NB4 (cell line): ENCODE results near the gene GNG3.

Source experiments
- DNase-seq: peaks from one replicate; pipeline ENCODE4 v3.0.0; 2010; ENCODE audit warnings: low read depth
- H3K4me3 ChIP-seq: one replicate; pipeline ENCODE4 v1.5.1; 2011; ENCODE audit warnings: mild to moderate bottlenecking, low read depth, low read length, moderate library complexity
- MAX ChIP-seq: IDR thresholded peaks from 2 replicates; pipeline ENCODE4 v1.6.1; 2011; ENCODE audit warnings: low read depth, low read length
- MYC ChIP-seq: IDR thresholded peaks from 2 replicates; pipeline ENCODE4 v1.6.1; 2011; ENCODE audit warnings: low read depth, low read length
- POLR2A ChIP-seq: IDR thresholded peaks from 2 replicates; pipeline ENCODE4 v1.6.1; 2011; ENCODE audit warnings: mild to moderate bottlenecking; ENCODE audit not compliant: insufficient read length; ENCODE audit errors: extremely low read depth
- TF ChIP-seq, protein P1 (sequence below): IDR thresholded peaks from one replicate; pipeline ENCODE4 v1.5.1; 2012; ENCODE audit warnings: low read depth, low read length

The GNG3 gene

GRCh38 chr11:62676698-62677097 is 30.8 kb upstream of the GNG3 start:
- TF ChIP-seq, protein P1, sequence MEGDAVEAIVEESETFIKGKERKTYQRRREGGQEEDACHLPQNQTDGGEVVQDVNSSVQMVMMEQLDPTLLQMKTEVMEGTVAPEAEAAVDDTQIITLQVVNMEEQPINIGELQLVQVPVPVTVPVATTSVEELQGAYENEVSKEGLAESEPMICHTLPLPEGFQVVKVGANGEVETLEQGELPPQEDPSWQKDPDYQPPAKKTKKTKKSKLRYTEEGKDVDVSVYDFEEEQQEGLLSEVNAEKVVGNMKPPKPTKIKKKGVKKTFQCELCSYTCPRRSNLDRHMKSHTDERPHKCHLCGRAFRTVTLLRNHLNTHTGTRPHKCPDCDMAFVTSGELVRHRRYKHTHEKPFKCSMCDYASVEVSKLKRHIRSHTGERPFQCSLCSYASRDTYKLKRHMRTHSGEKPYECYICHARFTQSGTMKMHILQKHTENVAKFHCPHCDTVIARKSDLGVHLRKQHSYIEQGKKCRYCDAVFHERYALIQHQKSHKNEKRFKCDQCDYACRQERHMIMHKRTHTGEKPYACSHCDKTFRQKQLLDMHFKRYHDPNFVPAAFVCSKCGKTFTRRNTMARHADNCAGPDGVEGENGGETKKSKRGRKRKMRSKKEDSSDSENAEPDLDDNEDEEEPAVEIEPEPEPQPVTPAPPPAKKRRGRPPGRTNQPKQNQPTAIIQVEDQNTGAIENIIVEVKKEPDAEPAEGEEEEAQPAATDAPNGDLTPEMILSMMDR = no peak
- TF ChIP-seq MYC (no peak), MAX (no peak), POLR2A (no peak)
- DNase-seq = no peak
- H3K4me3 ChIP-seq = no peak overlapping the region

GRCh38 chr11:62677156-62677555 is 30.3 kb upstream of the GNG3 start:
- no peak overlapping the region for H3K4me3 ChIP-seq
- TF ChIP-seq POLR2A (no peak), MAX (no peak), MYC (no peak)
- TF ChIP-seq, protein P1 = no peak
- no peak for DNase-seq

- no peak for DNase-seq
- TF ChIP-seq MYC (no peak), POLR2A (no peak), MAX (no peak)
- TF ChIP-seq, protein P1 = no peak
- H3K4me3 ChIP-seq = peak overlapping the region; percentile 89
Measured at GRCh38 chr11:62677714-62678113, 29.8 kb upstream of the GNG3 start.

- TF ChIP-seq, protein P1 = no peak
- TF ChIP-seq MAX (no peak), POLR2A (no peak), MYC (no peak)
- no peak for DNase-seq
- peak overlapping the region; percentile 89 for H3K4me3 ChIP-seq
Measured at GRCh38 chr11:62678433-62678769, 29.1 kb upstream of the GNG3 start.

DNA sequence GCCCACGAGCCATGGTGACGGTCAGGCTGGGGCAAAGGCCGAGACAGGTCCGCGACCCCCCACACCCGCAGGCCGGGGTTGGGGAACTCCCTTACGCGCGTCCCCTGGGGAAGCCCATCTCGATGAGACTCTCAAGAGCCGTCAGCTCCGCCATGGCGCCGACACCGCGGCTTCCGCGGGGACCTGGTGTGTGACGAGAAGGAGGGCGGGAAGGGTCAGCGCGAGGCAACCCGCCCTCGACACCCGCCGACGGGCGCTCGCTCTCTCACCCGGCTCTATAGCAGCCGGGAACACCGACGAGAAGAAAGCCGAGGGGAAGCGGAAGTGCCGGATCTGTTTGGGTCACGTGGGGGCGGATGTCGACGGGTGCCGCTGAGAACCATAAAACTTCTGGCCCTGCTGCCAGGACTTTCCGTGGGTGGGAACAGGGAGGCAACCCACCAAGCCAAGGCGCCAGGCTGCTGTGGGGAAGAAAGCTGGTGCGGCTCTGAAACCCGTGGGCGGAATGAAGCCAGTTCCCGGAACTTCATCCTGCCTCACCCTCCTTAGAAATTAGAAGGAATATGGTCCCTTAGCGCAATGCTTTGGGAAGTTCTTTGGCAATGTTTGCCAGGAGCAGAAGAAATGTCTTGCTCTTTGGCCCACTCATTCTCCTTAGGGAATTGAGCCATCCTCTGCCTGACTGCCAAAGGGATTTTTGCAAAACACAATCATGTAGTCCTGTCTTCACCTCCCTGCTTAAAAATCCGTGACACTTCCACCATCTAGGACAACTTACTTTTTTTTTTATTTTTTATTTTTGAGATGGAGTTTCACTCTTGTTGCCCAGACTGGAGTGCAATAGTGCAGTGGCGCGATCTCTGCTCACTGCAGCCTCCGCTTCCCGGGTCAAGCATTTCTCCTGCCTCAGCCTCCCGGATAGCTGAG is 28.4 kb upstream of the GNG3 start, which contains the start of gene UBXN1:
TSS of gene UBXN1 (minus strand) at position 304 of the 927 bp plus-strand sequence. CDS start at position 154, 150 bp downstream.
- TF ChIP-seq MYC (peak; percentile 71), POLR2A (peak; percentile 76), MAX (peak; percentile 97)
- TF ChIP-seq, protein P1 = no peak
- H3K4me3 ChIP-seq = peak within 1 kb of the TSS; percentile 89
- peak; percentile 96 for DNase-seq
